Panc1 (cell line): Measurements from ENCODE around the gene CPZ. TPM values are rescaled to one million over a fixed set of nuclear protein-coding genes. Genes with fewer than 3 reads are reported as not detected.

Experiments used
- ATAC-seq: fragments of 200-7000 bp; cut with Tn5 transposase; 2 replicates; pipeline ENCODE4 v1.9.1; 2020; ENCODE audit warnings: mild to moderate bottlenecking, moderate library complexity
- BruUV-seq: library from RNA; stranded (reverse); fragments of 400-500 nt; replicated peaks from 2 replicates; lab custom pipeline; 2021; lab: Mats Ljungman, UMichigan
- CTCF ChIA-PET: fragments of 300-600 bp; sonication (Branson Sonifier 250); formaldehyde crosslinking; loops from one replicate; lab custom pipeline; 2022; ENCODE audit warnings: antibody characterized with exemption; lab: Charles Lee
- POLR2A ChIA-PET: fragments of 300-600 bp; sonication (Branson Sonifier 250); formaldehyde crosslinking; loops from one replicate; lab custom pipeline; 2022; ENCODE audit warnings: antibody characterized with exemption; lab: Charles Lee
- DNase-seq: peaks from one replicate; pipeline ENCODE4 v3.0.0-alpha.2; 2010; ENCODE audit warnings: low read depth, low spot score
- H3K27ac ChIP-seq: 2 replicates; pipeline ENCODE4 v1.5.1; 2011; ENCODE audit warnings: mild to moderate bottlenecking, low read length, inconsistent platforms
- H3K27me3 ChIP-seq: fragments of 200-500 bp; sonication (Bioruptor generic); 2 replicates; pipeline ENCODE4 v1.6.0; 2014; ENCODE audit warnings: low read length, inconsistent platforms; ENCODE audit not compliant: control insufficient read depth, insufficient read depth
- H3K36me3 ChIP-seq: fragments of 200-500 bp; sonication (Bioruptor generic); 2 replicates; pipeline ENCODE4 v1.5.1; 2014; ENCODE audit warnings: inconsistent platforms, mild to moderate bottlenecking, low read length, moderate library complexity; ENCODE audit not compliant: control insufficient read depth, insufficient read depth
- H3K4me1 ChIP-seq: 2 replicates; pipeline ENCODE4 v1.5.1; 2011; ENCODE audit warnings: inconsistent platforms, mild to moderate bottlenecking, low read length, moderate library complexity; ENCODE audit not compliant: control insufficient read depth, insufficient read depth
- H3K4me3 ChIP-seq, 2 experiments: 2 replicates each; pipeline ENCODE4 v1.5.1; 2011 to 2012; ENCODE audit warnings: low read depth in 2 of 2, low read length in 2 of 2, mild to moderate bottlenecking in 2 of 2, inconsistent platforms in 1 of 2, moderate library complexity in 1 of 2
- H3K9me3 ChIP-seq: fragments of 200-500 bp; sonication (Bioruptor generic); 2 replicates; pipeline ENCODE4 v1.5.1; 2014; ENCODE audit warnings: low read depth, mild to moderate bottlenecking, inconsistent platforms, low read length, moderate library complexity; ENCODE audit not compliant: control insufficient read depth, insufficient read depth
- POLR2AphosphoS5 ChIP-seq: IDR thresholded peaks from 2 replicates; pipeline ENCODE4 v1.6.1; 2012; ENCODE audit warnings: mild to moderate bottlenecking, low read depth, low read length, moderate library complexity
- SIN3A ChIP-seq: IDR thresholded peaks from 2 replicates; pipeline ENCODE4 v1.6.1; 2012; ENCODE audit warnings: low read depth, mild to moderate bottlenecking, low read length, moderate library complexity, borderline replicate concordance; ENCODE audit not compliant: insufficient read depth
- TCF7L2 ChIP-seq: IDR thresholded peaks from 2 replicates; pipeline ENCODE4 v1.6.1; 2011; ENCODE audit warnings: mild to moderate bottlenecking, low read depth, low read length, inconsistent platforms
- in situ Hi-C: cut with HindIII; loops from 2 replicates; pipeline ENCODE4 v1.10.0; 2016; ENCODE audit warnings: low sequenced_read_pairs, low pct_unique_long_range_greater_than_20kb
- intact Hi-C: fragments of 100-400 bp; cut with micrococcal nuclease; formaldehyde crosslinking; loops from one replicate; pipeline ENCODE4 v1.10.0; 2022; ENCODE audit not compliant: unreplicated experiment
- total RNA-seq: library from RNA; stranded (reverse); gene quantifications from one replicate; pipeline ENCODE4 v1.2.1, GENCODE V29; 2021; ENCODE audit not compliant: unreplicated experiment
- TF ChIP-seq, protein P1 (sequence below), 2 experiments: IDR thresholded peaks; 2 replicates each; pipeline ENCODE4 v1.6.1; 2011 to 2012; ENCODE audit warnings: low read depth in 2 of 2, control low read depth in 1 of 2, low read length in 1 of 2, mild to moderate bottlenecking in 1 of 2, moderate library complexity in 1 of 2; ENCODE audit not compliant: insufficient read depth in 1 of 2
- TF ChIP-seq, protein P2 (sequence below): fragments of 450-650 bp; IDR thresholded peaks from 2 replicates; pipeline ENCODE4 v1.5.1; 2017; ENCODE audit warnings: mild to moderate bottlenecking

The CPZ gene
- total RNA-seq, 1 experiment from 2014 or later = 0.15 TPM

DNA sequence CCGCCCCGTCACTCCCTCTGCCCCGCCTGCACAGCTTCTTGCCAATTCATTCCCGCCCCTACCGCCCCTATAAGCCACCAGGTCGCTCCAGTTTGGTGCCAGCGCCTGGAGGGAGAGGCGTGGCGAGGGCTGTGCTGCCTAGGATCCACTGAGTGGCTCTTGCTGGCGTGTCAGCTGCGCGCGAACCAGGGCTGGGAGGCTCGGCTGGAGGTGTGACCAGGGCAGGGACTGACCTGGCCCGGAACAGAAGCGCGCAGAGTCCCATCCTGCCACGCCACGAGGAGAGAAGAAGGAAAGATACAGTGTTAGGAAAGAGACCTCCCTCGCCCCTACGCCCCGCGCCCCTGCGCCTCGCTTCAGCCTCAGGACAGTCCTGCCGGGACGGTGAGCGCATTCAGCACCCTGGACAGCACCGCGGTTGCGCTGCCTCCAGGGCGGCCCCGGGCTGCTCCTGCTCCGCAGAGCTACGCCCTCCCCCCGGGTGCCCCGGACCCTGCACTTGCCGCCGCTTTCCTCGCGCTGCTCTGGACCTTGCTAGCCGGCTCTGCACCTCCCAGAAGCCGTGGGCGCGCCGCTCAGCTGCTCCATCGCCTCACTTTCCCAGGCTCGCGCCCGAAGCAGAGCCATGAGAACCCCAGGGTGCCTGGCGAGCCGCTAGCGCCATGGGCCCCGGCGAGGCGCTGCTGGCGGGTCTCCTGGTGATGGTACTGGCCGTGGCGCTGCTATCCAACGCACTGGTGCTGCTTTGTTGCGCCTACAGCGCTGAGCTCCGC lies 12.1 kb upstream of the CPZ start, which contains the start of gene GPR78:
GPR78 (plus strand) TSS at position 72 of the 773 bp plus-strand sequence; CDS start at position 663, 591 bp downstream.
- Histone ChIP-seq H3K27ac (no peak within 1 kb of the TSS), H3K9me3 (no peaks in the 10 kb centered on the region), H3K27me3 (no peaks in the 10 kb centered on the region; the same call in 1 of the 2 replicates), H3K4me1 (no peaks in the 10 kb centered on the region), H3K4me3 (no peak within 1 kb of the TSS), H3K36me3 (no peaks in the 10 kb centered on the region)
- TF ChIP-seq TCF7L2 (no peak), SIN3A (no peak)
- TF ChIP-seq, protein P1, sequence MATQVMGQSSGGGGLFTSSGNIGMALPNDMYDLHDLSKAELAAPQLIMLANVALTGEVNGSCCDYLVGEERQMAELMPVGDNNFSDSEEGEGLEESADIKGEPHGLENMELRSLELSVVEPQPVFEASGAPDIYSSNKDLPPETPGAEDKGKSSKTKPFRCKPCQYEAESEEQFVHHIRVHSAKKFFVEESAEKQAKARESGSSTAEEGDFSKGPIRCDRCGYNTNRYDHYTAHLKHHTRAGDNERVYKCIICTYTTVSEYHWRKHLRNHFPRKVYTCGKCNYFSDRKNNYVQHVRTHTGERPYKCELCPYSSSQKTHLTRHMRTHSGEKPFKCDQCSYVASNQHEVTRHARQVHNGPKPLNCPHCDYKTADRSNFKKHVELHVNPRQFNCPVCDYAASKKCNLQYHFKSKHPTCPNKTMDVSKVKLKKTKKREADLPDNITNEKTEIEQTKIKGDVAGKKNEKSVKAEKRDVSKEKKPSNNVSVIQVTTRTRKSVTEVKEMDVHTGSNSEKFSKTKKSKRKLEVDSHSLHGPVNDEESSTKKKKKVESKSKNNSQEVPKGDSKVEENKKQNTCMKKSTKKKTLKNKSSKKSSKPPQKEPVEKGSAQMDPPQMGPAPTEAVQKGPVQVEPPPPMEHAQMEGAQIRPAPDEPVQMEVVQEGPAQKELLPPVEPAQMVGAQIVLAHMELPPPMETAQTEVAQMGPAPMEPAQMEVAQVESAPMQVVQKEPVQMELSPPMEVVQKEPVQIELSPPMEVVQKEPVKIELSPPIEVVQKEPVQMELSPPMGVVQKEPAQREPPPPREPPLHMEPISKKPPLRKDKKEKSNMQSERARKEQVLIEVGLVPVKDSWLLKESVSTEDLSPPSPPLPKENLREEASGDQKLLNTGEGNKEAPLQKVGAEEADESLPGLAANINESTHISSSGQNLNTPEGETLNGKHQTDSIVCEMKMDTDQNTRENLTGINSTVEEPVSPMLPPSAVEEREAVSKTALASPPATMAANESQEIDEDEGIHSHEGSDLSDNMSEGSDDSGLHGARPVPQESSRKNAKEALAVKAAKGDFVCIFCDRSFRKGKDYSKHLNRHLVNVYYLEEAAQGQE (IDR thresholded peaks at IDR 0.05; ENCODE audit: insufficient read depth in 1 of 2, low read depth in 2 of 2, low read length in 1 of 2) = peak; percentile 89 to 96
- ATAC-seq (no peak; the same call in 1 of the 2 replicates), DNase-seq (no peak)
- POLR2A ChIA-PET = no interaction called here
- intact Hi-C loops (no loop called here), in situ Hi-C loops (no loop called here)
- CTCF ChIA-PET = no interaction called here
- BruUV-seq = no TSS peak

DNA sequence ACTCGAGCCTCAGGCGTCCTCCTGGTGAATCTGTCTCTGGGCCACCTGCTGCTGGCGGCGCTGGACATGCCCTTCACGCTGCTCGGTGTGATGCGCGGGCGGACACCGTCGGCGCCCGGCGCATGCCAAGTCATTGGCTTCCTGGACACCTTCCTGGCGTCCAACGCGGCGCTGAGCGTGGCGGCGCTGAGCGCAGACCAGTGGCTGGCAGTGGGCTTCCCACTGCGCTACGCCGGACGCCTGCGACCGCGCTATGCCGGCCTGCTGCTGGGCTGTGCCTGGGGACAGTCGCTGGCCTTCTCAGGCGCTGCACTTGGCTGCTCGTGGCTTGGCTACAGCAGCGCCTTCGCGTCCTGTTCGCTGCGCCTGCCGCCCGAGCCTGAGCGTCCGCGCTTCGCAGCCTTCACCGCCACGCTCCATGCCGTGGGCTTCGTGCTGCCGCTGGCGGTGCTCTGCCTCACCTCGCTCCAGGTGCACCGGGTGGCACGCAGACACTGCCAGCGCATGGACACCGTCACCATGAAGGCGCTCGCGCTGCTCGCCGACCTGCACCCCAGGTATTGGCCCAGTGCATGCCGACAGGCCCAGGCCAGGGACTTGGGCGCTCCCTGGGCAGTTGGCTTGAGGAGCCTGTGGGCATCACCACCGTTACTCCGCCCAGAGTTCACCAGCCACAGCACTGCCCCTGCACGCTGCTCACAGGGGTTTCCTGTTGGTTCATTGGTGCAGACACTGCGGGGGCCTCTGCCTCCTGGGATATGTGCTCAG lies 11.3 kb upstream of the CPZ start:
- Histone ChIP-seq H3K27me3 (peaks cover 1% of the 10 kb centered on the region; the same call in 1 of the 2 replicates), H3K4me3 (no peak overlapping the region), H3K4me1 (no peaks in the 10 kb centered on the region), H3K36me3 (no peaks in the 10 kb centered on the region), H3K27ac (no peak overlapping the region), H3K9me3 (no peaks in the 10 kb centered on the region)
- ChIA-PET CTCF (no interaction called here), POLR2A (no interaction called here)
- intact Hi-C loops = no loop called here
- in situ Hi-C loops = no loop called here
- ATAC-seq = no peak
- TF ChIP-seq, protein P2, sequence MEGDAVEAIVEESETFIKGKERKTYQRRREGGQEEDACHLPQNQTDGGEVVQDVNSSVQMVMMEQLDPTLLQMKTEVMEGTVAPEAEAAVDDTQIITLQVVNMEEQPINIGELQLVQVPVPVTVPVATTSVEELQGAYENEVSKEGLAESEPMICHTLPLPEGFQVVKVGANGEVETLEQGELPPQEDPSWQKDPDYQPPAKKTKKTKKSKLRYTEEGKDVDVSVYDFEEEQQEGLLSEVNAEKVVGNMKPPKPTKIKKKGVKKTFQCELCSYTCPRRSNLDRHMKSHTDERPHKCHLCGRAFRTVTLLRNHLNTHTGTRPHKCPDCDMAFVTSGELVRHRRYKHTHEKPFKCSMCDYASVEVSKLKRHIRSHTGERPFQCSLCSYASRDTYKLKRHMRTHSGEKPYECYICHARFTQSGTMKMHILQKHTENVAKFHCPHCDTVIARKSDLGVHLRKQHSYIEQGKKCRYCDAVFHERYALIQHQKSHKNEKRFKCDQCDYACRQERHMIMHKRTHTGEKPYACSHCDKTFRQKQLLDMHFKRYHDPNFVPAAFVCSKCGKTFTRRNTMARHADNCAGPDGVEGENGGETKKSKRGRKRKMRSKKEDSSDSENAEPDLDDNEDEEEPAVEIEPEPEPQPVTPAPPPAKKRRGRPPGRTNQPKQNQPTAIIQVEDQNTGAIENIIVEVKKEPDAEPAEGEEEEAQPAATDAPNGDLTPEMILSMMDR = no peak
- no peak for TF ChIP-seq POLR2AphosphoS5
- TF ChIP-seq, protein P1 (IDR thresholded peaks at IDR 0.05; ENCODE audit: insufficient read depth in 1 of 2, low read depth in 2 of 2, low read length in 1 of 2) = no peak
- no peak for TF ChIP-seq SIN3A
- TF ChIP-seq TCF7L2 = no peak
- BruUV-seq = no TSS peak
- DNase-seq = no peak
